HG03108 (cell line): ENCODE results near the gene BPIFA3.

ENCODE experiments used
- ATAC-seq: cut with Tn5 transposase; IDR thresholded peaks from one replicate; pipeline ENCODE4 v1.9.1; 2021; ENCODE audit warnings: moderate library complexity; ENCODE audit not compliant: unreplicated experiment

Gene BPIFA3

GRCh38 chr20:33211817-33212424 lies 5.2 kb upstream of the BPIFA3 start:
- ATAC-seq = no peak

- ATAC-seq = no peak
Observed at GRCh38 chr20:33224399-33224798, 7.2 kb downstream of the BPIFA3 start.

- no peak for ATAC-seq
Observed at GRCh38 chr20:33229843-33230242, 12.7 kb downstream of the BPIFA3 start.

- no peak for ATAC-seq
Observed at GRCh38 chr20:33231237-33231636, 14.1 kb downstream of the BPIFA3 start.

- ATAC-seq = no peak
Observed at GRCh38 chr20:33232486-33233072, 15.4 kb downstream of the BPIFA3 start.

- no peak for ATAC-seq
Observed at GRCh38 chr20:33233129-33233774, 16.1 kb downstream of the BPIFA3 start.

- no peak for ATAC-seq
Observed at GRCh38 chr20:33234050-33234449, 16.9 kb downstream of the BPIFA3 start.

- no peak for ATAC-seq
Observed at GRCh38 chr20:33235696-33236095, 18.5 kb downstream of the BPIFA3 start, which contains the start of gene BPIFA1. Gene BPIFA1, plus strand, starts transcription at chr20:33235996. Its CDS starts 1,716 bp downstream, at chr20:33237712.

- no peak for ATAC-seq
Observed at GRCh38 chr20:33236351-33236750, 19.2 kb downstream of the BPIFA3 start.

- no peak for ATAC-seq
Observed at GRCh38 chr20:33237989-33238388, 20.8 kb downstream of the BPIFA3 start.

GRCh38 chr20:33239418-33239817 lies 22.3 kb downstream of the BPIFA3 start:
- no peak for ATAC-seq

- ATAC-seq = no peak
Observed at GRCh38 chr20:33239979-33240736, 23.0 kb downstream of the BPIFA3 start.

- ATAC-seq = no peak
Observed at GRCh38 chr20:33240923-33241322, 23.8 kb downstream of the BPIFA3 start.

- ATAC-seq = no peak
Observed at GRCh38 chr20:33242319-33243100, 25.4 kb downstream of the BPIFA3 start.

GRCh38 chr20:33246077-33246476 lies 28.9 kb downstream of the BPIFA3 start:
- ATAC-seq = no peak

- ATAC-seq = no peak
Observed at GRCh38 chr20:33249456-33249855, 32.3 kb downstream of the BPIFA3 start.

GRCh38 chr20:33250666-33251065 lies 33.5 kb downstream of the BPIFA3 start:
- no peak for ATAC-seq

GRCh38 chr20:33251496-33251895 lies 34.3 kb downstream of the BPIFA3 start:
- ATAC-seq = no peak

GRCh38 chr20:33252460-33252859 lies 35.3 kb downstream of the BPIFA3 start:
- no peak for ATAC-seq

GRCh38 chr20:33255005-33255404 lies 37.9 kb downstream of the BPIFA3 start:
- no peak for ATAC-seq

GRCh38 chr20:33257237-33257636 lies 40.1 kb downstream of the BPIFA3 start:
- ATAC-seq = no peak
